HCT116 (cell line): ENCODE data around the gene GRID2.

Experiments
- CTCF ChIP-seq, 3 experiments: fragments of 200-600 bp in 1 of 3; sonication (generic) in 1 of 3; IDR thresholded peaks in 2 of 3; conservative IDR thresholded peaks in 1 of 3; 2 replicates each; pipeline ENCODE4 v1.5.1; 2012 to 2017; ENCODE audit warnings: low read depth in 2 of 3, low read length in 2 of 3, antibody characterized with exemption in 1 of 3, borderline replicate concordance in 1 of 3, control low read depth in 1 of 3, mild to moderate bottlenecking in 1 of 3, mixed read lengths in 1 of 3, mixed run types in 1 of 3, moderate library complexity in 1 of 3; ENCODE audit not compliant: insufficient read depth in 1 of 3
- EGR1 ChIP-seq: IDR thresholded peaks from 2 replicates; pipeline ENCODE4 v1.6.1; 2012; ENCODE audit warnings: low read depth
- EZH2phosphoT487 ChIP-seq: fragments of 200-600 bp; IDR thresholded peaks from 2 replicates; pipeline ENCODE4 v1.6.1; 2018; ENCODE audit warnings: antibody characterized with exemption, borderline replicate concordance
- POLR2A ChIP-seq: IDR thresholded peaks from 2 replicates; pipeline ENCODE4 v1.7.0; 2011; ENCODE audit warnings: borderline replicate concordance; ENCODE audit not compliant: insufficient read depth, insufficient read length; ENCODE audit errors: extremely low read depth
- POLR2AphosphoS5 ChIP-seq: IDR thresholded peaks from 2 replicates; pipeline ENCODE4 v1.6.1; 2011; ENCODE audit warnings: mild to moderate bottlenecking, low read depth, low read length, moderate library complexity
- RAD21 ChIP-seq: IDR thresholded peaks from 2 replicates; pipeline ENCODE4 v1.6.1; 2012; ENCODE audit warnings: low read depth, mild to moderate bottlenecking
- ZNF274 ChIP-seq: fragments of 200-500 bp; sonication (Bioruptor generic); IDR thresholded peaks from 2 replicates; pipeline ENCODE4 v1.6.1; 2014; ENCODE audit warnings: mild to moderate bottlenecking, low read depth, low read length, inconsistent platforms
- TF ChIP-seq, protein P1 (sequence below): IDR thresholded peaks from 2 replicates; pipeline ENCODE4 v1.6.1; 2012

- TF ChIP-seq POLR2AphosphoS5 (no peak), CTCF (IDR thresholded peaks at IDR 0.05 in 2 of 3, conservative IDR thresholded peaks at IDR 0.05 in 1 of 3; ENCODE audit: borderline replicate concordance in 1 of 3, insufficient read depth in 1 of 3, low read depth in 2 of 3, low read length in 2 of 3) (no peak), ZNF274 (no peak), RAD21 (no peak), EZH2phosphoT487 (no peak), EGR1 (no peak), POLR2A (no peak)
- TF ChIP-seq, protein P1, sequence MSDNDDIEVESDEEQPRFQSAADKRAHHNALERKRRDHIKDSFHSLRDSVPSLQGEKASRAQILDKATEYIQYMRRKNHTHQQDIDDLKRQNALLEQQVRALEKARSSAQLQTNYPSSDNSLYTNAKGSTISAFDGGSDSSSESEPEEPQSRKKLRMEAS: no peak
Measured at GRCh38 chr4:93767917-93768316, 1464.2 kb downstream of the GRID2 start.
